Lower leg skin (tissue), 3 donors: ENCODE results near the gene CYP3A4.

Source experiments
- CTCF ChIP-seq, 3 donors: fragments of 450-650 bp; IDR thresholded peaks; one replicate each; pipeline ENCODE4 v1.5.1; 2016; ENCODE audit warnings: antibody characterized with exemption in 3 of 3, mild to moderate bottlenecking in 3 of 3, moderate library complexity in 2 of 3
- POLR2A ChIP-seq, 2 donors: fragments of 450-650 bp; IDR thresholded peaks; one replicate each; pipeline ENCODE4 v1.6.1; 2016 to 2017; ENCODE audit warnings: antibody characterized with exemption in 2 of 2, mild to moderate bottlenecking in 1 of 2, moderate library complexity in 1 of 2

DNA sequence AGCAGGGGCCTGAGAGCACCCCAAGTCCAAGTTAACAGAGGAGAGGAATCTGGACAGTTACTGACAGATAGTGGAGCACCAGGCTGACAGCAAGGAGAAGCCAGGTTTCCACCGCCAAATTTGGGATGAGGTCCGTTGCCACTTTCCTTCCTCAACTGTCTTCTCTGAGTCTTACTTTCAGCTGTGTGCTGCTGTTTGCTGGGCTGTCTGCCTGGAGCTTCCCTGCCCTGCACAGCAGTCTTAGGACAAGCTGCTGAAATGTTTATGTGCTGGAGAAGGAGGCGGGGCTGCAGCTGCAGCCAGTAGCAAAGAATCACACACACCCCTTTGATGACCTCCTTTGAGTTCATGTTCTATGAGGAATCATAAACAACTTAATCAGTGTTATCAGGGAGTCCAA lies 31.6 kb downstream of the CYP3A4 start:
- no peak for TF ChIP-seq CTCF (IDR thresholded peaks at IDR 0.05)
- TF ChIP-seq POLR2A (IDR thresholded peaks at IDR 0.05), result no peak
